Measurements from ENCODE around the gene NBDY. TPM values are rescaled to one million over a fixed set of nuclear protein-coding genes. Genes with fewer than 3 reads are reported as not detected.
A peak's percentile ranks its signal among the peaks of the same experiment; 100 is the strongest.

NBDY gene
- total RNA-seq, 1 donor from 2014 or later: 30.7 TPM

DNA sequence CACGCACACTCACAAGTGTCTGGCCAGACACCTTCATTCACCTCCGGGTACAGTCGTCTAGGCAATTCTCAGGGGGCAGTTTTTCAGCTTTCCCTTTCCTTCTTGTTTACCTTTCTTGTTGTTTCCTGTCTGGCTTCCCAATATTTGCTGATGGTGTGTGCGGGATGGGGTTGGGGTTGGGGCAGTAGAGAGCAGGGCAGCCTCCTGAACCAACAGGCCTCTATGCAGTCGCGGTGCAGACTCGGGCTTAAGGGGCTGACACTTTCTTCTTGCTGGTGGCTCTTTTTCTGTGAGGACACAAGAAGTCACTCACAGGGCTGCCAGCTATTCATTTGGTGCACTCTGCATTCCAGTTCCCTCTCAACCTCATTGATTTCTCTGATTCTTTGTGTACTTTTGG, 56.4 kb downstream of the NBDY start:
- Histone ChIP-seq H3K4me3 (no peak overlapping the region), H3K9me3 (no peaks in the 10 kb centered on the region), H3K27me3 (no peaks in the 10 kb centered on the region), H3K36me3 (no peaks in the 10 kb centered on the region), H3K27ac (no peak overlapping the region), H3K4me1 (no peaks in the 10 kb centered on the region)
- DNase-seq (peak; percentile 15), ATAC-seq (no peak)
- TF ChIP-seq, protein P1, sequence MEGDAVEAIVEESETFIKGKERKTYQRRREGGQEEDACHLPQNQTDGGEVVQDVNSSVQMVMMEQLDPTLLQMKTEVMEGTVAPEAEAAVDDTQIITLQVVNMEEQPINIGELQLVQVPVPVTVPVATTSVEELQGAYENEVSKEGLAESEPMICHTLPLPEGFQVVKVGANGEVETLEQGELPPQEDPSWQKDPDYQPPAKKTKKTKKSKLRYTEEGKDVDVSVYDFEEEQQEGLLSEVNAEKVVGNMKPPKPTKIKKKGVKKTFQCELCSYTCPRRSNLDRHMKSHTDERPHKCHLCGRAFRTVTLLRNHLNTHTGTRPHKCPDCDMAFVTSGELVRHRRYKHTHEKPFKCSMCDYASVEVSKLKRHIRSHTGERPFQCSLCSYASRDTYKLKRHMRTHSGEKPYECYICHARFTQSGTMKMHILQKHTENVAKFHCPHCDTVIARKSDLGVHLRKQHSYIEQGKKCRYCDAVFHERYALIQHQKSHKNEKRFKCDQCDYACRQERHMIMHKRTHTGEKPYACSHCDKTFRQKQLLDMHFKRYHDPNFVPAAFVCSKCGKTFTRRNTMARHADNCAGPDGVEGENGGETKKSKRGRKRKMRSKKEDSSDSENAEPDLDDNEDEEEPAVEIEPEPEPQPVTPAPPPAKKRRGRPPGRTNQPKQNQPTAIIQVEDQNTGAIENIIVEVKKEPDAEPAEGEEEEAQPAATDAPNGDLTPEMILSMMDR (IDR thresholded peaks at IDR 0.05): no peak
- intact Hi-C loops (cut with DNase I): no loop called here

DNA sequence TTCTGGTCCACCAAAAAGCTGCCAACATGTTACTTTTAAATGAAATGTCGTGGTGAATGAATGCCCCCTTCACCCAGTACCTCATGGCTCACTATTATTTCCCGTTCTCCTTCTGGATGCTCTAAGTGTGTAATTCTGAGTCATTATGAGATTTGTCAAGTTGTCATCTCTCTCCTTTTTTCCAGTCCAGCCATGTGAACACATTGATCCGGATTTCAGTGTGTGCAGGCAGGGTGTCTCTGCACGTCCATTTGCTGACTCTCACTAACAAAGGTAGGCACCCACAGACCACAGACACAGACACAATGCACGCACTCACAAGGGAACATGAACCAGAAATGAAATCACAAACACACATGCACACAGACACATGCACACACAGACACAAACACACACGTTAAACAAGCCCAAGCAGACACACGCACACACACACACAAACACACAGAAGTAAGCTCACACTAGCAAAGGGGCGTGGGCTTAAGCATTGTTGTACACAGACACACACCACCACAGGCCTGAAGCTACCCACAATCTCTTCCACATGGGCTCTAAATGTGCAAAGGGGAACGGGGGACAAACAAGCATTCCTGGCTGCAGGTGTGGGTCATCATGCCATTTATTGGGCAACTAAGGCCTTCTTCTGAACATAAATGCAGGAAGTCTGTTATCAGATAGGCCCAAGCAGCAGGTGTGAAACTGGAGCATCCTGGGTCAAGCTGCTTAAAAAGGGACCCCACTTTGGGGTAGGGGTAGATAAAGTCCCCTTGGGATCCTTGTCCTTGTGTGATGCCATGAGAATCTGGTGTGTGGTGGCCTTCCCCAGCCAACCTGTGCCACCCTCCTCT, 58.1 kb downstream of the NBDY start:
- ATAC-seq (no peak), DNase-seq (peak; percentile 6)
- no peak overlapping the region for H3K27ac ChIP-seq
- TF ChIP-seq, protein P1 (IDR thresholded peaks at IDR 0.05): no peak
- no peak overlapping the region for H3K4me3 ChIP-seq
- H3K27me3 ChIP-seq: no peaks in the 10 kb centered on the region
- no peaks in the 10 kb centered on the region for H3K9me3 ChIP-seq
- H3K36me3 ChIP-seq: no peaks in the 10 kb centered on the region
- H3K4me1 ChIP-seq: no peaks in the 10 kb centered on the region
- intact Hi-C loops (cut with DNase I): no loop called here

DNA sequence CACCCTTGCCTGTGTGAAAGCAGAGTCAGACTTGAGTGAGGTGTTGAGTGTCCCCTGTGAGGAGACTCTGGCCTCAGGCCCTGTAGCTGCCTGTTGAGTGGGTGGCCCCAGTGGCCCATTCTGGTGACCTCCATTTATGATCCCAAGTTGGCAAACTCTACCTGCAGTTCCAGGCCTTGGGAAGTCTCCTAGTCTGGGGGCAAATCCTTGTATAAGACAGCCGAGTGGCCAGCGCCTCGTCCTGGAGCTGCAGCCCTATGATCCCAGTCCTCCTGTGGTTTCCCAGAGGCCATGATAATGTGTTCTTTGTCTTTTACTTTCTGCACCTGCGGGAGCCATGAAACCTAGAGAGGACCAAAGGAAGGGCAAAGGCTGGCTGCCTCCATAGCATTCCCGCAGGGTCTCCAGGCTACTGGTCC, 58.7 kb downstream of the NBDY start:
- intact Hi-C loops (cut with DNase I): no loop called here
- no peak overlapping the region for H3K27ac ChIP-seq

DNA sequence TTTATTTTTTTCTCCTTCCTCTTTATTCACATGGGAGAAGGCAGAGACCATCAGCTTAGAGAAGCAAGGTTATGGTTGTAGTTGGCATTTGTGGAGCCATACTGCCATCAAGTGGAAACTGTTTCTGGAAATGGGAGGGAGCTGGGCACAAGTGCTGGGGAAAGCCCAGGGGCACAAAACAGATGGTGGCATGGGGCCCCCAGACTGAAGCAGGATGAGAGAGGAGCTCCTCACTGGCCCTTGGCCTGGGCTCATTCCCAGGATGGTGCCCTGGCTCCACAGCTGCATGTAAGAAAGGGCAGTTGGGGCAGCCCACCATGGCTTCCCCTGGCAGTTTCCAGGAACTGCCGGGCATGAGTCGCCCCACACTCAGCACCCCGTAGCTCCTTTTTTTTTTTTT, 59.2 kb downstream of the NBDY start:
- Histone ChIP-seq H3K4me1 (no peaks in the 10 kb centered on the region), H3K27me3 (no peaks in the 10 kb centered on the region), H3K9me3 (no peaks in the 10 kb centered on the region), H3K4me3 (no peak overlapping the region), H3K36me3 (no peaks in the 10 kb centered on the region), H3K27ac (no peak overlapping the region)
- DNase-seq: peak; percentile 8
- intact Hi-C loops (cut with DNase I): no loop called here
- TF ChIP-seq, protein P1 (IDR thresholded peaks at IDR 0.05): no peak
- ATAC-seq: no peak

More for the DNA sequence above, 58.7 kb downstream of the NBDY start:
- H3K9me3 ChIP-seq: no peaks in the 10 kb centered on the region
- ATAC-seq (no peak), DNase-seq (peak; percentile 16)
- no peaks in the 10 kb centered on the region for H3K4me1 ChIP-seq
- TF ChIP-seq, protein P1 (IDR thresholded peaks at IDR 0.05): no peak
- H3K36me3 ChIP-seq: no peaks in the 10 kb centered on the region
- no peaks in the 10 kb centered on the region for H3K27me3 ChIP-seq
- no peak overlapping the region for H3K4me3 ChIP-seq

DNA sequence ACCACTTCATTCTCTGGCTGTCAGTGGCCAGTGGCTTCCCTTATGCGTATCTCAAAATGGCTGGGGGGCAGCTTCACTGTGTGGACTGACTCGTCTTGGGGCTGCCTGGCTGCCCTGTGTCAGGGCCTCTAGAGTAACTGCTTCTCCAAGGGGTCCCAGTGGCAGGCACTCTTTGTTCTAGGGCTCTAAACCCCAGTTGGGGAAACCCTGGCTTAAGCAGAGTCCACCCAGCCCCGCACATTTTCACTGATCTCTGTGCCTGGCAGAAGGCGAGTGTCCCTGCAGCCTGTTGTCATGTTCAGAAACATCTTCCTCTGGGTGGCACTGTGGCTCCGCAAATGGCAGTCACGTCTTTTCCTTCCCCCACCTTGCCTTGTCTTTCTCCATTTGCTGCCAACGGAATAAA, 59.7 kb downstream of the NBDY start:
- Histone ChIP-seq H3K9me3 (no peaks in the 10 kb centered on the region), H3K4me1 (no peaks in the 10 kb centered on the region), H3K4me3 (no peak overlapping the region), H3K27ac (no peak overlapping the region), H3K36me3 (no peaks in the 10 kb centered on the region), H3K27me3 (no peaks in the 10 kb centered on the region)
- DNase-seq (no peak), ATAC-seq (no peak)
- TF ChIP-seq, protein P1 (IDR thresholded peaks at IDR 0.05): no peak
- intact Hi-C loops (cut with DNase I): no loop called here

Data from upper lobe of right lung (tissue), 1 donor.